22Rv1 (cell line): Measurements from ENCODE around the gene PRPF39.

ENCODE experiments used
- H3K27ac ChIP-seq: fragments of 450-650 bp; 2 replicates; pipeline ENCODE4 v1.5.1; 2017
- ZFX ChIP-seq: fragments of 450-650 bp; IDR thresholded peaks from 2 replicates; pipeline ENCODE4 v1.6.1; 2017; ENCODE audit warnings: antibody characterized with exemption, borderline replicate concordance
- TF ChIP-seq, protein P1 (sequence below): fragments of 450-650 bp; IDR thresholded peaks from 2 replicates; pipeline ENCODE4 v1.5.1; 2017; ENCODE audit warnings: mild to moderate bottlenecking

Gene PRPF39

DNA sequence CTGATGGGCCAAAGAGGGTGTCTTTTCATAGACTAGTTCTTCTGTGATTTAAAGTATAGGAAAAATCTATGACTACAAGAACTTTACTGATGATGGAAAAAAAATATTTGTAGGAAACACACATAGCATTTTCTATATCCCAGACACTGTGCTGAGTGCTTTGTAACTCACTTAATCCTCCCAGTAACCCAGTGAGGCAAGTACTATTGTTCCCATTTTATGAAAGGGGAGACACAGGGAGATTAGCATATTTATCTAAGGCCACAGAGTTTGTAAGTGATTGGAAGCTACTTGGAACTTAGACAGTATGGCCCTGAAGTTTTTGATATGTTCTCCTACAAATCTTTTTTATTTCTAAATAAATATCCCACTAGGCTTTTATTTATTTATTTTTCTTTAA, 19.9 kb downstream of the PRPF39 start:
- H3K27ac ChIP-seq = no peak overlapping the region
- TF ChIP-seq, protein P1, sequence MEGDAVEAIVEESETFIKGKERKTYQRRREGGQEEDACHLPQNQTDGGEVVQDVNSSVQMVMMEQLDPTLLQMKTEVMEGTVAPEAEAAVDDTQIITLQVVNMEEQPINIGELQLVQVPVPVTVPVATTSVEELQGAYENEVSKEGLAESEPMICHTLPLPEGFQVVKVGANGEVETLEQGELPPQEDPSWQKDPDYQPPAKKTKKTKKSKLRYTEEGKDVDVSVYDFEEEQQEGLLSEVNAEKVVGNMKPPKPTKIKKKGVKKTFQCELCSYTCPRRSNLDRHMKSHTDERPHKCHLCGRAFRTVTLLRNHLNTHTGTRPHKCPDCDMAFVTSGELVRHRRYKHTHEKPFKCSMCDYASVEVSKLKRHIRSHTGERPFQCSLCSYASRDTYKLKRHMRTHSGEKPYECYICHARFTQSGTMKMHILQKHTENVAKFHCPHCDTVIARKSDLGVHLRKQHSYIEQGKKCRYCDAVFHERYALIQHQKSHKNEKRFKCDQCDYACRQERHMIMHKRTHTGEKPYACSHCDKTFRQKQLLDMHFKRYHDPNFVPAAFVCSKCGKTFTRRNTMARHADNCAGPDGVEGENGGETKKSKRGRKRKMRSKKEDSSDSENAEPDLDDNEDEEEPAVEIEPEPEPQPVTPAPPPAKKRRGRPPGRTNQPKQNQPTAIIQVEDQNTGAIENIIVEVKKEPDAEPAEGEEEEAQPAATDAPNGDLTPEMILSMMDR = no peak
- TF ChIP-seq ZFX = no peak

DNA sequence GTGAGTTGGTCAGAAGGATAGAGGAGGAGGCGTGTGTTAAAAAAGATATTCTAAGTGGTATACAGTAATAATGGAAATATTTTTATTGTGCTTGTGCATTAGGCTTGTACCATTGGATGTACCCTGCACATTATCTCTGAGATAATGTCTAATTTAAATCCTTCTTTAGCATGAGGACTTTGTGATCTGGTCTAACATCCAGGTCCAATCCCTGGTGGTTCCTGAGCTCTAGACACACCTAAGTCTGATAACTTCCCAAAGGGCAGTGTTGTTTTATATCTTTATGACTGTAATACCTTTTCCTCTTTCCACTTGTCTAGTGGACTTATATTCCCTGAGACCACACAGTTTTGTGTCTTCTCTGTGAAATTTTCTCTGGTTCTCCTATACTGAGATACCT, 20.6 kb downstream of the PRPF39 start:
- H3K27ac ChIP-seq = no peak overlapping the region
- TF ChIP-seq, protein P1 = no peak
- no peak for TF ChIP-seq ZFX

DNA sequence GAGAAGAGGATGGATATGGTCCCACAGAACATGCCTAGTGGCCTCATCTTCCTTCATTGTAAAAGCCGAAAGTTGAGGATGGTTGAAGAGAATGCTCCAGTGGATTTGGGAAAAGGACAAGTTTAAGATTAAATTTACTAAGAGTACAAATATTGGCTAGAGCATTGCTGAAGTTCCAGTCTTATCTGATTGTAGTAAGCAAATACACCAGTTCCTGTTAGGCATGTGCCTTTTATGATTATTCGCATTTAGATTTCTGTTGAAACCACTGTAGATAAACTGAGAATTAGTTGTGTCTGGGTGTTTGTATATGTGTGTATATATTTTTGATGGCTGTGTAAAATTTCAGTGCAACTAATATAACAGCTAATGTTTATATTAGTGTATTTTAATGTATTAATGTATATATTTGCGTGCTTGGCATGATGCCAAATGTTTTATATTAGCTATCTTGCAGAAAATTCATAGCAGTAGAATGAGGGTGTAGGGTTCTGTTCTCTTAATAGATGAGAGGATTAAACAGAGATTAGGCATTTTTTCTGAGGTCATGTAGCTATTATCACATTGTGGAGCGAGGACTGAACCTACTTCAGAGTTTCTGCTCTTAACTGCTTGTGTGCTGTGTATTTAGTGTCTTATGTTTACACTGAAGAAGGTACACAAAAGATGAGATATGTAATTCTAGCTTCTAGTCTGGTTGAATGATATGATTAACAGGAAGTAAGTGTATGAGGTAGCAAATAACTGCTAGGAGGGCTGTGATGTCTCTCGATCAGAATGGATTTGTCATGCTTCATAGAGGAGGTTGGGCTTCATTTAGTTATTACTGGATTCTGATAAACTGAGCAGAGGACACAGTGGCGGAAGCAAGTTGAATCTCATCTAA, 29.2 kb downstream of the PRPF39 start:
- H3K27ac ChIP-seq = peak overlapping the region; percentile 91
- TF ChIP-seq ZFX = no peak
- TF ChIP-seq, protein P1 = no peak

DNA sequence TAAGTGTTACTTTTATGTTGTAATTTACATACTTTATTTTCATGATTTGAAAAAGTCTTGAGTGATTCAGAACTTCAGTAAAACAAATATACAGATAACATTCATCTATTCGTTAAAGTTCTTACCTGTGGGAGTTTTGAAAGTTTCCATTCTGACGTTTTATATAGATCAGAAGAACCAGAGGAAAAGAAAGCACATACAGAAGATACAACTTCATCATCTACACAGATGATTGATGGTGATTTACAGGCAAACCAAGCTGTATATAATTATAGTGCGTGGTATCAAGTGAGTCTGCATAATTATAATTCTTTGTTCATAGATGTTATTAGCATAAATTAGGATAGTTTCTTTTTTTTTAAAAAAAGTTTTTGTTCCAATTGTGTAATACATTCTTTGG, 30.4 kb downstream of the PRPF39 start:
- H3K27ac ChIP-seq = peak overlapping the region; percentile 91
- TF ChIP-seq, protein P1 = no peak
- no peak for TF ChIP-seq ZFX

DNA sequence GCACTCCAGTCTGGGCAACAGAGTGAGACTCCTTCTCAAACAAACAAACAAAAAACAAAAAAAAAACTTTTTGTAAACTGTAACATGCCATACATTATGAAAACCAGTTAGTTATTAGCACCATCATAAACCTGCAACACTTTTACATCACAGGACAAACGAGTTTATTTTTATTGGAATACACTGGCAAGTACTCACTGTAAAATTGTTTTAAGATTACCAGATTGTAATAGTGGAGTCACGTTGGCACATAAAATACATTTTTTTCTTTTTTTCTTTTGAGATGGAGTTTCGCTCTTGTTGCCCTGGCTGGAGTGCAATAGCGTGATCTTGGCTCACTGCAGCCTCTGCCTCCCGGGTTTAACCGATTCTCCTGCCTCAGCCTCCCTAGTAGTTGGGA, 34.7 kb downstream of the PRPF39 start:
- TF ChIP-seq, protein P1 = no peak
- TF ChIP-seq ZFX = no peak
- peak overlapping the region; percentile 15 for H3K27ac ChIP-seq

DNA sequence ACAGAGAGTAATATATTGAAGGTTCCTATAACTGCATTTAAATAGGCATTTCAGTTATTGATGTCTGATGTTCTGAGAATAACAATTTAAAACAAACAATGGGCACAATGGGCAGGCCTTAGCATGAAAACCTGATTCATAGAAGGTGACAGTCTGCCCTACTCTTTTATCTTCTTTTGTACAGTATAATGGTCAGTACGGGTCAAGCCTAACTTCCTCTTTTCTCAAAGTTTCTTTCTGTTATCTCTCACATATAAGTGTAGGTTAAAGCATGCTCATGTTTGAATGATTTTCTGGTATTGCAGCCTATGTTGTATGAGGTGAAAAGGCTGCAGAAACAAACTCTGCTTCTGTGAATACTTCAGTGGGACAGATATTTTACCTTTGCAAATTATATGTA, 36.2 kb downstream of the PRPF39 start:
- no peak overlapping the region for H3K27ac ChIP-seq
- TF ChIP-seq ZFX = no peak
- TF ChIP-seq, protein P1 = no peak

DNA sequence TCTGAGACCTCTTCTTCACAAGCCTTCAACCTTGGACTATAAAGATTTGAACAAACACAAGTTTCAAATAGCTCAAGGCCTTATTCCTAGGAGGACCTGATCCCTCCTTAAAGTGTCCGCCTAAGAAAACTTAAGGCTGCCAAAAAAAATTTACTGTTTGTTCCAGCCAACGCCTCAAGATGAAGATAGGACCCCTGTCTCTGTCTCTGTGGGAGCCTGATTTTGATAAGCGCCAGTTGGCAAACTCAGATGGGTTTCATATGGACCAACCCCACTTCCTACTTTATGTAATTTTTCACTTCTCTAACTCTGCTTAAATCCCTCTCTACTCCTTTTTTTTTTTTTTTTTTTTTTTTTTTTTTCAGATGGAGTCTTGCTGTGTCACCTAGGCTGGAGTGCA, 39.4 kb downstream of the PRPF39 start:
- H3K27ac ChIP-seq = peak overlapping the region; percentile 7; the same call in 1 of the 2 replicates
- TF ChIP-seq ZFX = no peak
- TF ChIP-seq, protein P1 = no peak
